Measurements from ENCODE around the gene ADGRG6.
"Not testable (repeated sequence)": the region's sequence is repeated elsewhere in the genome, so short reads cannot be mapped to it uniquely, and the experiment has no call there.

ADGRG6 gene

GRCh38 chr6:142322504-142323198 lies 20.8 kb downstream of the ADGRG6 start:
- no peak for DNase-seq

GRCh38 chr6:142323377-142323776 lies 21.6 kb downstream of the ADGRG6 start:
- no peak for DNase-seq

GRCh38 chr6:142324111-142324510 lies 22.3 kb downstream of the ADGRG6 start:
- no peak for DNase-seq

- no peak for DNase-seq
Measured at GRCh38 chr6:142325111-142325510, 23.3 kb downstream of the ADGRG6 start.

GRCh38 chr6:142326540-142326939 lies 24.7 kb downstream of the ADGRG6 start:
- no peak for DNase-seq

GRCh38 chr6:142328070-142328469 lies 26.3 kb downstream of the ADGRG6 start:
- no peak for DNase-seq

GRCh38 chr6:142329486-142330113 lies 27.8 kb downstream of the ADGRG6 start:
- DNase-seq: no peak

GRCh38 chr6:142331075-142331551 lies 29.3 kb downstream of the ADGRG6 start:
- no peak for DNase-seq

- DNase-seq: no peak
Measured at GRCh38 chr6:142331601-142332000, 29.8 kb downstream of the ADGRG6 start.

GRCh38 chr6:142332393-142333098 lies 30.7 kb downstream of the ADGRG6 start:
- no peak for DNase-seq

- no peak for DNase-seq
Measured at GRCh38 chr6:142333431-142333830, 31.6 kb downstream of the ADGRG6 start.

- no peak for DNase-seq
Measured at GRCh38 chr6:142334294-142334693, 32.5 kb downstream of the ADGRG6 start.

GRCh38 chr6:142335415-142335814 lies 33.6 kb downstream of the ADGRG6 start:
- no peak for DNase-seq

GRCh38 chr6:142336183-142336582 lies 34.4 kb downstream of the ADGRG6 start:
- no peak for DNase-seq

- no peak for DNase-seq
Measured at GRCh38 chr6:142336787-142337186, 35.0 kb downstream of the ADGRG6 start.

- DNase-seq: no peak
Measured at GRCh38 chr6:142339113-142339512, 37.3 kb downstream of the ADGRG6 start.

GRCh38 chr6:142339968-142340658 lies 38.3 kb downstream of the ADGRG6 start:
- no peak for DNase-seq

- DNase-seq: no peak
Measured at GRCh38 chr6:142341855-142342330, 40.1 kb downstream of the ADGRG6 start.

GRCh38 chr6:142342986-142343385 lies 41.2 kb downstream of the ADGRG6 start:
- DNase-seq: no peak

GRCh38 chr6:142343938-142344337 lies 42.1 kb downstream of the ADGRG6 start:
- DNase-seq: no peak

GRCh38 chr6:142345261-142345660 lies 43.5 kb downstream of the ADGRG6 start:
- no peak for DNase-seq

GRCh38 chr6:142346166-142346565 lies 44.4 kb downstream of the ADGRG6 start:
- DNase-seq: not testable (repeated sequence)

GRCh38 chr6:142349215-142349823 lies 47.5 kb downstream of the ADGRG6 start:
- no peak for DNase-seq
